B cell (primary cell): ENCODE measurements around the gene TNFRSF25. TPM values are rescaled to one million over a fixed set of nuclear protein-coding genes. Genes with fewer than 3 reads are reported as not detected.

Source experiments
- ATAC-seq: fragments of 200-7000 bp; cut with Tn5 transposase; one replicate; pipeline ENCODE4 v1.10.0; 2021; ENCODE audit warnings: low read depth, mild to moderate bottlenecking, moderate number of reproducible peaks, moderate library complexity
- CTCF ChIA-PET: fragments of 350-600 bp; sonication (Branson Sonifier 250); formaldehyde crosslinking; loops from one replicate; lab custom pipeline; 2021; ENCODE audit warnings: antibody characterized with exemption, inconsistent platforms; lab: Charles Lee
- POLR2A ChIA-PET: fragments of 350-600 bp; sonication (Branson Sonifier 250); formaldehyde crosslinking; loops from one replicate; lab custom pipeline; 2021; ENCODE audit warnings: antibody characterized with exemption; lab: Charles Lee
- DNase-seq: peaks from one replicate; pipeline ENCODE4 v3.0.0; 2013
- H2AFZ ChIP-seq: 2 replicates; pipeline ENCODE4 v1.6.1; 2012; ENCODE audit warnings: mild to moderate bottlenecking, low read depth, low read length; ENCODE audit not compliant: insufficient read depth, poor library complexity, severe bottlenecking
- H3K27ac ChIP-seq, 2 donors: 1 replicate in 1 of 2; 2 replicates in 1 of 2; pipeline ENCODE4 v1.5.1; 2012 to 2013; ENCODE audit warnings: low read length in 2 of 2, mild to moderate bottlenecking in 2 of 2, moderate library complexity in 1 of 2
- H3K27me3 ChIP-seq, 4 experiments: fragments of 200-600 bp in 1 of 4; sonication (generic) in 1 of 4; replicated peaks in 1 of 4; 1 replicate in 2 of 4; 2 replicates in 2 of 4; pipeline versions ENCODE4 v1.6.1 to v1.7.0; 2013 to 2016; ENCODE audit warnings: low read length in 3 of 4, mild to moderate bottlenecking in 2 of 4, mixed read lengths in 1 of 4, moderate library complexity in 1 of 4; ENCODE audit not compliant: insufficient read depth in 4 of 4, control insufficient read depth in 3 of 4; ENCODE audit errors: control extremely low read depth in 1 of 4
- H3K36me3 ChIP-seq, 2 experiments: replicated peaks in 1 of 2; 1 replicate in 1 of 2; 2 replicates in 1 of 2; pipeline versions ENCODE4 v1.6.1 to v1.7.1; 2013; ENCODE audit warnings: low read length in 1 of 2; ENCODE audit not compliant: insufficient read depth in 2 of 2, control insufficient read depth in 1 of 2; ENCODE audit errors: control extremely low read depth in 1 of 2, extremely low read depth in 1 of 2
- H3K4me1 ChIP-seq, 2 donors: fragments of 200-600 bp in 1 of 2; sonication (generic) in 1 of 2; 1 replicate in 1 of 2; 2 replicates in 1 of 2; pipeline versions ENCODE4 v1.5.1 to v1.6.1; 2013 to 2017; ENCODE audit warnings: low read length in 2 of 2; ENCODE audit not compliant: control insufficient read depth in 2 of 2, insufficient read depth in 2 of 2
- H3K4me2 ChIP-seq: replicated peaks from 2 replicates; pipeline ENCODE3; 2012; ENCODE audit warnings: mild to moderate bottlenecking, low read depth, low read length; ENCODE audit not compliant: poor library complexity, severe bottlenecking
- H3K4me3 ChIP-seq, 5 experiments: fragments of 200-600 bp in 1 of 5; sonication (generic) in 1 of 5; 1 replicate in 3 of 5; 2 replicates in 2 of 5; pipeline versions ENCODE4 v1.5.1 to v1.7.0; 2011 to 2016; ENCODE audit warnings: low read length in 4 of 5, mild to moderate bottlenecking in 4 of 5, low read depth in 2 of 5, control low read depth in 1 of 5, moderate library complexity in 1 of 5; ENCODE audit not compliant: insufficient read depth in 1 of 5; ENCODE audit errors: control extremely low read depth in 1 of 5, extremely low read depth in 1 of 5
- H3K79me2 ChIP-seq: fragments of 200-600 bp; sonication (generic); one replicate; pipeline ENCODE4 v1.6.0; 2016; ENCODE audit warnings: low read length; ENCODE audit not compliant: control insufficient read depth, insufficient read depth
- H3K9ac ChIP-seq: fragments of 200-600 bp; sonication (generic); 2 replicates; pipeline ENCODE4 v1.6.1; 2017; ENCODE audit warnings: mild to moderate bottlenecking, low read length, moderate library complexity
- H3K9me3 ChIP-seq, 3 donors: one replicate each; pipeline versions ENCODE4 v1.6.1 to v1.7.1; 2013; ENCODE audit warnings: low read length in 2 of 3; ENCODE audit not compliant: control insufficient read depth in 2 of 3, insufficient read depth in 1 of 3; ENCODE audit errors: control extremely low read depth in 1 of 3
- H4K20me1 ChIP-seq: 2 replicates; pipeline ENCODE4 v1.6.0; 2012; ENCODE audit warnings: mild to moderate bottlenecking, low read length; ENCODE audit not compliant: insufficient read depth, control insufficient read depth, poor library complexity, severe bottlenecking
- H3K27ac Mint-ChIP-seq: one replicate; pipeline ENCODE4 v1.8.0; 2021; ENCODE audit warnings: mixed read lengths
- H3K27me3 Mint-ChIP-seq: one replicate; pipeline ENCODE4 v1.8.0; 2021; ENCODE audit warnings: mixed read lengths
- H3K4me1 Mint-ChIP-seq: one replicate; pipeline ENCODE4 v1.8.0; 2021; ENCODE audit warnings: mixed read lengths
- H3K4me3 Mint-ChIP-seq: one replicate; pipeline ENCODE4 v1.8.0; 2021; ENCODE audit warnings: mixed read lengths
- H3K9me3 Mint-ChIP-seq: one replicate; pipeline ENCODE4 v1.8.0; 2022; ENCODE audit warnings: mixed read lengths; ENCODE audit not compliant: insufficient read depth
- CTCF ChIP-seq: fragments of 200-600 bp; IDR thresholded peaks from one replicate; pipeline ENCODE4 v1.8.0; 2022; ENCODE audit warnings: antibody characterized with exemption, mild to moderate bottlenecking
- EZH2 ChIP-seq: IDR thresholded peaks from 2 replicates; pipeline ENCODE4 v1.6.1; 2012; ENCODE audit warnings: borderline replicate concordance, low read depth, mild to moderate bottlenecking, moderate library complexity, low read length; ENCODE audit not compliant: insufficient read depth, poor library complexity, severe bottlenecking
- WGBS: methylation state at CpG from one replicate; pipeline ENCODE4 v1.1.5; 2013; ENCODE audit warnings: missing lambda C conversion rate; ENCODE audit not compliant: insufficient coverage; 5-methylcytosine and 5-hydroxymethylcytosine counted together
- intact Hi-C: fragments of 100-400 bp; cut with micrococcal nuclease; formaldehyde crosslinking; loops from one replicate; pipeline ENCODE4 v1.10.0; 2022
- polyA plus RNA-seq: library from polyadenylated mRNA; depleted of rRNA; stranded (reverse); fragments of >200 nt; gene quantifications from 2 replicates; pipeline ENCODE4 v1.2.3, GENCODE V29; 2012
- total RNA-seq, 2 donors: library from RNA; stranded (reverse); fragments of 120-200 nt in 1 of 2; gene quantifications; 1 replicate in 1 of 2; 2 replicates in 1 of 2; pipeline versions ENCODE4 v1.2.3 to v1.2.4, GENCODE V29; 2013 to 2022

TNFRSF25 gene
- total and polyA plus RNA-seq, 2 donors (not counting 1 experiment from before 2014, with no cell fraction given) = 2.6 to 7.1 TPM

- WGBS = 91% methylated on average over 7 of the region's 13 CpGs
- no peaks in the 10 kb centered on the region for H3K36me3 ChIP-seq
- no peak overlapping the region for H3K4me3 ChIP-seq
- ChIA-PET POLR2A (no interaction called here), CTCF (interaction anchor here (1.2 kb wide), 1 partner anchor 30 kb away, joined by 3 read pairs; no protein-coding TSS in a partner anchor)
- DNase-seq (no peak), ATAC-seq (no peak)
- no peak overlapping the region for H3K4me2 ChIP-seq
- peaks cover 0 to 5% (median 0%) of the 10 kb centered on the region in 3 donors for H3K9me3 ChIP-seq
- Mint-ChIP-seq H3K9me3 (no peaks in the 10 kb centered on the region), H3K4me1 (peaks cover 3% of the 10 kb centered on the region), H3K27ac (no peak overlapping the region), H3K27me3 (peaks cover 14% of the 10 kb centered on the region), H3K4me3 (no peak overlapping the region)
- no peaks in the 10 kb centered on the region for H3K79me2 ChIP-seq
- H3K27me3 ChIP-seq = peaks cover 0 to 21% (median 8%) of the 10 kb centered on the region in 4 experiments
- TF ChIP-seq EZH2 (no peak), CTCF (no peak)
- H3K4me1 ChIP-seq = peaks cover 0 to 8% of the 10 kb centered on the region in 2 donors
- no peaks in the 10 kb centered on the region for H4K20me1 ChIP-seq
- no peak overlapping the region for H3K9ac ChIP-seq
- intact Hi-C loops = no loop called here
- no peak overlapping the region for H2AFZ ChIP-seq
- no peak overlapping the region for H3K27ac ChIP-seq
Measured at GRCh38 chr1:6468729-6469461, 2.9 kb upstream of the TNFRSF25 start.
